Smooth muscle cell (in vitro differentiated cells): ENCODE measurements around the gene THSD4. TPM values are rescaled to one million over a fixed set of nuclear protein-coding genes. Genes with fewer than 3 reads are reported as not detected.
"Not testable (repeated sequence)": the region's sequence is repeated elsewhere in the genome, so short reads cannot be mapped to it uniquely, and the experiment has no call there.

Source experiments
- DNase-seq: peaks from one replicate; lab custom pipeline; 2025; ENCODE audit not compliant: unreplicated experiment; lab: John Stamatoyannopoulos, UW
- H2AFZ ChIP-seq: fragments of 200-600 bp; sonication (generic); 2 replicates; pipeline ENCODE4 v1.6.0; 2016; ENCODE audit warnings: antibody characterized with exemption, low read depth, mild to moderate bottlenecking
- H3F3A ChIP-seq: fragments of 200-600 bp; sonication (generic); 2 replicates; pipeline ENCODE4 v1.6.0; 2017; ENCODE audit warnings: antibody characterized with exemption, low read depth
- H3K27ac ChIP-seq: fragments of 200-600 bp; sonication (generic); 2 replicates; pipeline ENCODE4 v1.5.1; 2016; ENCODE audit warnings: low read depth, mild to moderate bottlenecking
- H3K27me3 ChIP-seq: fragments of 200-600 bp; sonication (generic); 2 replicates; pipeline ENCODE4 v1.6.1; 2016; ENCODE audit warnings: low read depth, mild to moderate bottlenecking
- H3K36me3 ChIP-seq: fragments of 200-600 bp; sonication (generic); 2 replicates; pipeline ENCODE4 v1.5.1; 2016; ENCODE audit warnings: low read depth
- H3K4me1 ChIP-seq: fragments of 200-600 bp; sonication (generic); 2 replicates; pipeline ENCODE4 v1.5.1; 2016; ENCODE audit warnings: low read depth
- H3K4me2 ChIP-seq: fragments of 200-600 bp; sonication (generic); 2 replicates; pipeline ENCODE4 v1.6.0; 2016; ENCODE audit warnings: mild to moderate bottlenecking
- H3K4me3 ChIP-seq: fragments of 200-600 bp; sonication (generic); 2 replicates; pipeline ENCODE4 v1.5.1; 2016; ENCODE audit warnings: mild to moderate bottlenecking
- H3K79me2 ChIP-seq: fragments of 200-600 bp; sonication (generic); 2 replicates; pipeline ENCODE4 v1.6.0; 2016; ENCODE audit warnings: low read depth, mild to moderate bottlenecking
- H3K9ac ChIP-seq: fragments of 200-600 bp; sonication (generic); 2 replicates; pipeline ENCODE4 v1.6.0; 2016; ENCODE audit warnings: low read depth
- H3K9me3 ChIP-seq: fragments of 200-600 bp; sonication (generic); replicated peaks from 2 replicates; pipeline ENCODE4 v1.5.1; 2016; ENCODE audit warnings: low read depth
- H4K20me1 ChIP-seq: fragments of 200-600 bp; sonication (generic); 2 replicates; pipeline ENCODE4 v1.6.0; 2016; ENCODE audit warnings: low read depth
- CTCF ChIP-seq: fragments of 200-600 bp; sonication (generic); IDR thresholded peaks from 2 replicates; pipeline ENCODE4 v1.5.1; 2017; ENCODE audit warnings: borderline replicate concordance, mild to moderate bottlenecking, antibody characterized with exemption; ENCODE audit not compliant: insufficient read depth, poor library complexity, severe bottlenecking
- WGBS: methylation state at CpG from one replicate; pipeline ENCODE4 v1.1.7; 2016; ENCODE audit warnings: low lambda C conversion rate; 5-methylcytosine and 5-hydroxymethylcytosine counted together
- polyA plus RNA-seq: library from polyadenylated mRNA; unstranded; fragments of >200 nt; fragmentation: Nextera tagmentation; extraction: Ambion mirVana; gene quantifications from 2 replicates; pipeline ENCODE4 v1.2.1, GENCODE V29; 2016
- total RNA-seq: library from RNA; depleted of rRNA; stranded (reverse); fragments of >200 nt; gene quantifications from 2 replicates; pipeline ENCODE4 v1.2.3, GENCODE V29; 2014

THSD4 gene
- total and polyA plus RNA-seq, 2 experiments from 2014 or later, result 2.5 to 4.1 TPM

- H3F3A ChIP-seq, result no peaks in the 10 kb centered on the region
- no peak for DNase-seq
- no peaks in the 10 kb centered on the region for H3K4me1 ChIP-seq
- no peak for TF ChIP-seq CTCF
- no peaks in the 10 kb centered on the region for H3K9me3 ChIP-seq
- no peak overlapping the region for H2AFZ ChIP-seq
- H3K36me3 ChIP-seq, result no peaks in the 10 kb centered on the region
- no peak overlapping the region for H3K4me2 ChIP-seq
- H4K20me1 ChIP-seq, result no peaks in the 10 kb centered on the region
- H3K9ac ChIP-seq, result no peak overlapping the region
- WGBS, result 54% methylated on average over 3 of the region's 3 CpGs
- H3K27me3 ChIP-seq, result no peaks in the 10 kb centered on the region
- H3K4me3 ChIP-seq, result no peak overlapping the region
- no peaks in the 10 kb centered on the region for H3K79me2 ChIP-seq
- H3K27ac ChIP-seq, result no peak overlapping the region
Observed at GRCh38 chr15:71262599-71262998, 147.3 kb downstream of the THSD4 start.

DNA sequence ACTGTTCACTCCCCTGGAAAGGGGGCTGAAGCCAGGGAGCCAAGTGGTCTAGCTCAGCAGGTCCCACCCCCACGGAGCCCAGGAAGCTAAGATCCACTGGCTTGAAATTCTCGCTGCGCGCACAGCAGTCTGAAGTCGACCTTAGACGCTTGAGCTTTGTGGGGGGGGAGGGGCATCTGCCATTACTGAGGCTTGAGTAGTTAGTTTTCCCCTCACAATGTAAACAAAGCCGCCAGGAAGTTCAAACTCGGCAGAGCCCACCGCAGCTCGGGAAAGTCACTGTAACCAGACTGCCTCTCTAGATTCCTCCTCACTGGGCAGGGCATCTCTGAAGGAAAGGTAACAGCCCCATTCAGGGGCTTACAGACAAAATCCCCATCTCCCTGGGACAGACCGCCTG, 150.3 kb downstream of the THSD4 start:
- 55% methylated on average over 11 of the region's 11 CpGs for WGBS
- H3F3A ChIP-seq, H3K36me3 ChIP-seq, H3K4me3 ChIP-seq, H3K9ac ChIP-seq, H3K9me3 ChIP-seq, H3K27ac ChIP-seq, H3K4me2 ChIP-seq, DNase-seq, H3K4me1 ChIP-seq, H3K79me2 ChIP-seq, H2AFZ ChIP-seq, H3K27me3 ChIP-seq, H4K20me1 ChIP-seq: not testable (repeated sequence)

DNA sequence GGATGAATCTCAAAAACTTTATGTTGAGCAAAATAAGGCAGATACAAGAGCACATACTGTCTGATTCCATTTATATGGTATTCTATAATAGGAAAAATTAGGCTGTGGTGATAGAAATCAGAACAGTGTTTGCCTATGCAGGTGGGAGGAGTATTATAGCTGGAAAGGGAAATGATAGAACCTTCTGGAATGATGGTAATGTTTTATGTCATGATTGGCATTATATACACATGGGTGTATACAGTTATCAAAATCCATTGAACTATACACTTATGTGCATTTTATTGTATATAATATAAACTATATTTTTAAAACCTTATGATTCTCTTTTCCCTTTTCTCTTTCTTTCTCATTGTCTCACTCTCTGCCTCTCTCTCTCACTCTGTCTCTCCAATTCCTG, 156.1 kb downstream of the THSD4 start:
- Histone ChIP-seq H3K9me3 (no peaks in the 10 kb centered on the region), H3K9ac (no peak overlapping the region), H3K27me3 (no peaks in the 10 kb centered on the region), H3K27ac (no peak overlapping the region), H3K36me3 (no peaks in the 10 kb centered on the region), H3K4me3 (no peak overlapping the region), H3K4me1 (peaks cover 24% of the 10 kb centered on the region), H2AFZ (no peak overlapping the region), H3K4me2 (no peak overlapping the region), H4K20me1 (no peaks in the 10 kb centered on the region), H3K79me2 (no peaks in the 10 kb centered on the region), H3F3A (peaks cover 12% of the 10 kb centered on the region)
- no peak for TF ChIP-seq CTCF
- no peak for DNase-seq

DNA sequence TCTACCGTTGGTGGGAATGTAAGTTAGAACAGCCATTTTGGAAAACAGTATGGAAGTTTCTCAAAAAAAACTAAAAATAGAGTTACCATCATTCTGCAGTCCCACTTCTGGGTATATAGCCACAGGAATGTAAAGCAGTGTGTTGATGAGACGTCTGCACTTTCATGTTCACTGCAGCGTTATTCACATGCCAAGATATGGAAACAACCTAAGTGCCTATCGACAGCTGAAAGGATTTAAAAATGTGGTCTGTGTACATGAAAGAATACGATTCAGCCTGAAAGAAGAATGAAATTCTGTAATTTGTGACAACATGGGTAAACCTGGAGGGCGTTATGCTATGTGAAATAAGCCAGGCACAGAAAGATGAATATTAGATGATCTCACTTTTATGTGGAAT, 157.7 kb downstream of the THSD4 start:
- DNase-seq, result no peak
- 17% methylated on average over 6 of the region's 6 CpGs for WGBS
- no peak for TF ChIP-seq CTCF
- H3K9ac ChIP-seq, result peak overlapping the region; percentile 67
- H3F3A ChIP-seq, result peaks cover 12% of the 10 kb centered on the region
- H3K36me3 ChIP-seq, result no peaks in the 10 kb centered on the region
- no peaks in the 10 kb centered on the region for H3K27me3 ChIP-seq
- H3K79me2 ChIP-seq, result no peaks in the 10 kb centered on the region
- H2AFZ ChIP-seq, result peak overlapping the region; percentile 6
- peaks cover 24% of the 10 kb centered on the region for H3K4me1 ChIP-seq
- peak overlapping the region; percentile 85 for H3K27ac ChIP-seq
- peak overlapping the region; percentile 51 for H3K4me2 ChIP-seq
- H4K20me1 ChIP-seq, result no peaks in the 10 kb centered on the region
- no peaks in the 10 kb centered on the region for H3K9me3 ChIP-seq
- peak overlapping the region; percentile 3 for H3K4me3 ChIP-seq
